Right renal cortex interstitium (tissue), 3 donors: Measurements from ENCODE around the gene ATG9B. TPM values are rescaled to one million over a fixed set of nuclear protein-coding genes. Genes with fewer than 3 reads are reported as not detected.

Experiments
- DNase-seq, 3 donors: peaks; one replicate each; pipeline ENCODE4 v3.0.0-alpha.2; 2013; ENCODE audit warnings: low read depth in 3 of 3, low spot score in 2 of 3
- polyA plus RNA-seq, 3 donors: library from polyadenylated mRNA; unstranded; fragments of 120-200 nt; gene quantifications; one replicate each; pipeline ENCODE4 v1.2.1, GENCODE V29; 2013; ENCODE audit not compliant: insufficient read length in 3 of 3

ATG9B gene, protein sequence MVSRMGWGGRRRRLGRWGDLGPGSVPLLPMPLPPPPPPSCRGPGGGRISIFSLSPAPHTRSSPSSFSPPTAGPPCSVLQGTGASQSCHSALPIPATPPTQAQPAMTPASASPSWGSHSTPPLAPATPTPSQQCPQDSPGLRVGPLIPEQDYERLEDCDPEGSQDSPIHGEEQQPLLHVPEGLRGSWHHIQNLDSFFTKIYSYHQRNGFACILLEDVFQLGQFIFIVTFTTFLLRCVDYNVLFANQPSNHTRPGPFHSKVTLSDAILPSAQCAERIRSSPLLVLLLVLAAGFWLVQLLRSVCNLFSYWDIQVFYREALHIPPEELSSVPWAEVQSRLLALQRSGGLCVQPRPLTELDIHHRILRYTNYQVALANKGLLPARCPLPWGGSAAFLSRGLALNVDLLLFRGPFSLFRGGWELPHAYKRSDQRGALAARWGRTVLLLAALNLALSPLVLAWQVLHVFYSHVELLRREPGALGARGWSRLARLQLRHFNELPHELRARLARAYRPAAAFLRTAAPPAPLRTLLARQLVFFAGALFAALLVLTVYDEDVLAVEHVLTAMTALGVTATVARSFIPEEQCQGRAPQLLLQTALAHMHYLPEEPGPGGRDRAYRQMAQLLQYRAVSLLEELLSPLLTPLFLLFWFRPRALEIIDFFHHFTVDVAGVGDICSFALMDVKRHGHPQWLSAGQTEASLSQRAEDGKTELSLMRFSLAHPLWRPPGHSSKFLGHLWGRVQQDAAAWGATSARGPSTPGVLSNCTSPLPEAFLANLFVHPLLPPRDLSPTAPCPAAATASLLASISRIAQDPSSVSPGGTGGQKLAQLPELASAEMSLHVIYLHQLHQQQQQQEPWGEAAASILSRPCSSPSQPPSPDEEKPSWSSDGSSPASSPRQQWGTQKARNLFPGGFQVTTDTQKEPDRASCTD
- 1 to 10 TPM in 2 of 3 donors, under 1 TPM in 1; 0.99 to 2.3 (median 2.2) TPM for polyA plus RNA-seq

DNA sequence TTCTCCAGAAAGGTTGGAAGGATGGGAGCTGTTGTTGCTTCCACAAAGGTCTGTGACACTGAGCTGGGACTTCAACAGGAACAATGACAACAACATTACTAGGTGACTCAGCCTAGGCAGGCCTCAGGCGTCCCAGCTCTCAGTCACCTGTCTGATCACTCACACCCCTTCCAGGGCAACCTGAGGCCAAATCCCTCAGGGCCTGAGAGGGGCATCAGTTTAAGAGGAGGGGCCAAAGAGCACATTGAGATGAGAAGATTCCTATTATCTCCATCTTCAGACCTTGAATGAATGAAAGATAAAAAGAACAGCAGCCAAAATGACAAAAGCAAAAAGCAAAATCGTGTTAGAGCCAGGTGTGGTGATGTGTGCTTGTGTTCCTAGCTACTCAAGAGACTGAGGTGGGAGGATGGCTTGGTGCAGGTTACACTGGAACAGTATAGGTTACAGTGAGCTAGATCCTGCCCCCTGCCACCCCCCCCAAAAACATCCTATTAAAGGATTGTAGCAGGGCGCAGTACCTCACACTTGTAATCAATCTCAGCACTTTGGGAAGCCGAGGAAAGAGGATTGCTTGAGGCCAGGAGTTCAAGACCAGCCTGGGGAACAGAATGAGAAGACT, at the start of gene ATG9B:
Gene ATG9B, minus strand, starts transcription at position 60 of the 622 bp plus-strand sequence. CDS start 71 bp downstream, outside the sequence.
- no peak for DNase-seq

DNA sequence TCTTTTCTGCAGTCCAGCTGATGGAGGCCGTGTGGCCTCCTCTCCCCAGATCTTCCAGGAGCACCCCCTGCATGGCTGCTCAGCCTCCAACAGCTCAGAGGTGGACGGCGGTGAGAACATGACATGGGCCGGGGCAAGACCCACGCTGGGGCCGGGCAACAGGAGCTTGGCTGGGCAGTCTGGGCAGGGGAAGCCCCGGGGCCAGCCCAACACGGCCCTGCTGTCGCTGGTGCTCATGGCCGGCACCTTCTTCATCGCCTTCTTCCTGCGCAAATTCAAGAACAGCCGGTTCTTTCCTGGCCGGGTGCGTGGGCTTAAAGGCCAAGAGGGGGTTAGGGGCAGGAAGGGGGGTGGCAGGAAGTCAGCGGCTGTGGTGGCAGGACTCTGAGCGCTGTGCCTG, 49.7 kb upstream of the ATG9B start:
- no peak for DNase-seq

DNA sequence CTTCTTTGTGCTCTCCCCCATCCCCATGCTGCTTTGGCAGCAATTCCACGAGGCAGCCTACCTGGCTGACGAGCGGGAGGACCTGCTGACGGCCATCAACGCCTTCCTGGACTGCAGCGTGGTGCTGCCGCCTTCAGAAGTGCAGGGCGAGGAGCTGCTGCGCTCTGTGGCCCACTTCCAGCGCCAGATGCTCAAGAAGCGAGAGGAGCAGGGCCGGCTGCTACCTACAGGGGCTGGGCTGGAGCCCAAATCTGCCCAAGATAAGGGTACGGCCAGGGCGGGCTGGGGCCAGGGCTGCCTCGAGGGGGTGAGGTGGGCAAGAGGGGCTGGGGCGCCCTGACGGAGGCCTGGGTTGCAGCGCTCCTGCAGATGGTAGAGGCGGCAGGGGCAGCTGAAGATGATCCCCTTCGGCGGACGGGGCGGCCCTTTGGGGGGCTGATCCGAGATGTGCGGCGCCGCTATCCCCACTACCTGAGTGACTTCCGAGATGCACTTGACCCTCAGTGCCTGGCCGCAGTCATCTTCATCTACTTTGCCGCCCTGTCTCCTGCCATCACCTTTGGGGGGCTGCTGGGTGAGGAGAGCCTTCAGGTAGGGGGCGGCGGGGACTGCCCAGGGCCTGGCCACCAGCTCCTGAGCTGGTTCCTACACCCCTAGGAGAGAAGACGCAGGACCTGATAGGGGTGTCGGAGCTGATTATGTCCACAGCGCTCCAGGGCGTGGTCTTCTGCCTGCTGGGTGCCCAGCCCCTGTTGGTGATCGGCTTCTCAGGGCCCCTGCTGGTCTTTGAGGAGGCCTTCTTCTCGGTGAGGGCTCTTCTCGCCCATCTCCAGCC, 47.0 kb upstream of the ATG9B start:
- DNase-seq = no peak

DNA sequence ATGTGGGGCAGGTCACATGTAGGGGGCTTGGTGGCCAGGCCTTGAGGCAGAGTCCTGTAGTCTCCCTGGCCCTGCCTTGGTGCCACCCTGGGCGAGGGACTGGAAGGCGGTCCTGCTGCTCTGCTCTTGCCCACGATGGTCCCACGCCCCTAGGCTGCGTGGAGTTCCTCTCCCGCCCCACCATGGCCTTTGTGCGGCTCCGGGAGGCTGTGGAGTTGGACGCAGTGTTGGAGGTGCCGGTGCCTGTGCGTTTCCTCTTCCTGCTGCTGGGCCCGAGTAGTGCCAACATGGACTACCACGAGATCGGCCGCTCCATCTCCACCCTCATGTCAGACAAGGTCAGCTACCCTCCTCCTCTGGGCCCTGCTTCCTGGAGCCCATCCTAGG, 46.3 kb upstream of the ATG9B start:
- DNase-seq = no peak

DNA sequence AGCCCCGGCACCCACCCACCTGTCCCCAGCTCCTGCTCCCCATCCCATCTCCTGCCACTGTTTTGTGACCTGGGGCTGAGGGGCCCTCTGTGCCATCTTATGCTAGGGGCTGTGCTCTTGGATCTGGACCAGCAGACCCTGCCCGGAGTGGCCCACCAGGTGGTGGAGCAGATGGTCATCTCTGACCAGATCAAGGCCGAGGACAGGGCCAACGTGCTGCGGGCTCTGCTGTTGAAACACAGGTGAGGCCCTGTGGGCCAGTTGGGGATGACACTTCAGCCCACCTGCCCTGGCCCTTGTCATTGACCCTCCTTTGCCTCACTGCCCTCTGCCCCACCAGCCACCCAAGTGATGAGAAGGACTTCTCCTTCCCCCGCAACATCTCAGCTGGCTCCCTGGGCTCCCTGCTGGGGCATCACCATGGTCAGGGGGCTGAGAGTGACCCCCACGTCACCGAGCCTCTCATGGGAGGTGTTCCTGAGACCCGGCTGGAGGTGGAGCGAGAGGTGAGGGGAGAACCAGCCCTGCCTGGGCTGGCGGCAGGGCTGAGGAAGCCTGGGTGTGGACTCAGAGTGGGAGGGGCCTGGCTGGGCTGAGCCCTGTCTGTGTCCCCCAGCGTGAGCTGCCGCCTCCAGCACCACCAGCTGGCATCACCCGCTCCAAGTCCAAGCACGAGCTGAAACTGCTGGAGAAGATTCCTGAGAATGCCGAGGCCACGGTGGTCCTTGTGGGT, 45.7 kb upstream of the ATG9B start:
- DNase-seq = no peak

DNA sequence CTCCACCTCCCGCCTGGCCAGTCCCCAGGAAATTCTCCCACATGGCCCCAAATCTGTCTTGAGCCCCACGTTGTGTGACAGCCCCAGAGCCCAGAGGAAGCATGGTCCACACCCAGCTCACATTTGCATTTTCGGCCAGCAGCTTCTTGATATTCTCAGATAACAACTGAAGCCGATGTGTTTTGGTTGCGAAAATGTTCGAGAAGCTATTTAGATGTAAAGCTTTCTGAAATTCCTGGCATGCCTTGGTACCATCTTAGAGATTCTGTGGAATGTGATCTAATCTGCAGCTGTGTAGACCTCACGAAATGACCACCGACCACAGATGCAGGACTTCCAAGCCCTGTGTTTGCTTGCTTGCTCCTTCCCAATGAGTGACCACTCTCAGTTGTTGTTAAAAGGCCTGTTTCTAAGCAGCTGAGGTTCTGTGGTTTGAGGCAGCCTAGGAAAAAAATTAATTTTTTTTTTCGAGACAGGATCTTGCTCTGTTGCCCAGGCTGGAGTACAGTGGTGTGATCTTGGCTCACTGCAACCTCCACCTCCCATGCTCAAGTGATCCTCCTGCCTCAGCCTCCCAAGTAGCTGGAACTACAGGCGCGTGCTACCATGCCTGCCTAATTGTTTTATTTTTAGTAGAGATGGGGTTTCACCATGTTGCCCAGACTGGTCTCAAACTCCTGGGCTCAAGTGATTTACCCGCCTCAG, 43.9 kb upstream of the ATG9B start:
- DNase-seq = no peak

DNA sequence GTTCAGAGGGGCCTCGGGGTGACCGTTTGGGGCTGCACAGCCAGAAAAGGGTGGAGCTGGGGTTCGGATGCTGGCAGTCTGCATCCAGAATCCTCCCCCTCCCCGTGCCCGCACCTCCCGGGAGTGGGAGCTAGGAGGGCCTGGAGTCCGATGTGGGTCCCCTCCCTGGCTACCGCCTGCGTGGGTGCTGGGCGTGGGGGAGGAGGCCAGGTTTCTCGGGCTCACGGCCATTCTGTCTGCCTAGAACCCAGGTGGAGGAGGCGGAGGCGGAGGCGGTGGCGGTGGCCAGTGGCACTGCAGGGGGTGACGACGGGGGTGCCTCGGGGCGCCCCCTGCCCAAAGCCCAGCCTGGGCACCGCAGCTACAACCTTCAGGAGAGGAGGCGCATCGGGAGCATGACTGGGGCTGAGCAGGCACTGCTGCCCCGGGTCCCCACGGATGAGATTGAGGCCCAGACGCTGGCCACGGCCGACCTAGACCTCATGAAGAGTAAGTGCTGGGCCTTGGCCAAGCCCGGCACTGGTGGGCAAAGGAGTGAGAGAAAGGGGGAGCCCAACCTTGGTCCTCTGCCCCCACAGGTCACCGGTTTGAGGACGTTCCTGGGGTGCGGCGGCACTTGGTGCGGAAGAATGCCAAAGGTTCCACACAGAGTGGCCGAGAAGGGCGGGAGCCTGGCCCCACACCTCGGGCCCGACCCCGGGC, 42.1 kb upstream of the ATG9B start:
- DNase-seq = no peak

DNA sequence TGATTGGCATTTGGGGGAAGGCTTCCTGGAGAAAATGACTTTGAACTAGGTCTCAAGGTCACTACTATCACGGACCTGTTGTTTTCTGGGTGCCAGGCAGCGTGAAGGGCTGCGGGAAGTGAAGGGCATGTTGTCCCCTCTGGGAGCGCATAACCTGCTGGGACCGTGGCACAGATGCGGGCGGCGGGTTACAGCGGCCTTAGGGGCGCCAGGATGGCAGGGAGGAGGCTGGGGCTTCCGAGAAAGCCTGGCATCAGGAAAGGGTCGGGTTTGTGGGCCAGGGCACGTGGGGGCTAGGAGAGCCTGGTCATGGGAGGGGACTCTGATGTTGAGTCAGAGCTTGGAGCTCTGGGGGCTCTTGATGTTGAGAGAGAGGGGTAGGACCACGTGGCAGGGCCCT, 41.2 kb upstream of the ATG9B start:
- DNase-seq = no peak

DNA sequence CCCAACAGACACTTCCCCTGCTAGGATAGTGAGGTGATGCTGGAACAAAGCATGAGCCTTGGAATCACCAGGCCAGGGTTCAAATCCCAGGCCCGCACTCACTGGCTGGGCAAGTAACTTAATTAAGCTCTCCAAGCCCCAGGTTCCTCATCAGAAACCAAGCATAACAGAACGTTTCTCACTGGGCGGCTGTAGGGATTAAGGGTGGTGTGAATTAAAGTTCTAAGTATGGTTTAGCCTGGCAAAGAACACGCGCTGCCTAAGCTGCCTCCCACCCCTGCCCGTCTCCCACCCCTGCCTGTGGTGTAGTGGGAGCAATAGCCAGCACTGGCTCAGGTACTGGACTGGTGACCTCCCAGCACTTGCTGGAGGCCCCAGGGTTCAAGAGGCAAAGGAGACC, 40.7 kb upstream of the ATG9B start:
- DNase-seq = no peak

DNA sequence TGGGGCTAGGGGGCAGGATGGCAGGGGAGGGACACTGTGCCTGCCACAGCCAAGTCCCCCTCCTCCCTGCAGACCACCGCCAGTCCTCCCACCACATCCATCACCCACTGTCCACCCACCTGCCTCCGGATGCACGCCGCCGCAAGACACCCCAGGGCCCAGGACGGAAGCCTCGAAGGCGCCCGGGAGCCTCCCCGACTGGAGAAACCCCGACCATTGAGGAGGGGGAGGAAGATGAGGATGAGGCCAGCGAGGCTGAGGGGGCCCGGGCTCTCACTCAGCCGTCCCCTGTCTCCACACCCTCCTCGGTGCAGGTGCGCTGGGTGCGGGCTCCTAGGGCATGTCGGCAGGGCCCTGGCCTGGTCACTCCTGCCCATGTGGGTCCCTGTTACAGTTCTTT, 40.2 kb upstream of the ATG9B start:
- no peak for DNase-seq

DNA sequence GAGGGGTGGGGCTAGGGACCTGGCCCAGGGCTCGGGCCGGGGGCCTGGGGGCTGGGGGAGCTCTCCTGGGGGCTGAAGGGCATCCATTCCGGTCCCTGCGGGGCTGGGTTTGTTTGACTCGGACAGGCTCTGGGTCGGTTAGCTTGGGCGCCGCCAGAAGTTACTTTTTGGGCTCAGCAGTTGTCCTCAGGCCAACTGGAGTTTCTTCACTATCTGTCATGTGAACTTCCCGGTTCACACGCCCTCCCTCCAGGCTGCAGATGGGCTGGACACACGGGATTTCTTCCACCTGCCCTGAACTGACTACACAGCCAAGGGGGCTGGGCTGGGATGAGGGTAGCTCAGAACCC, 38.9 kb upstream of the ATG9B start:
- no peak for DNase-seq

DNA sequence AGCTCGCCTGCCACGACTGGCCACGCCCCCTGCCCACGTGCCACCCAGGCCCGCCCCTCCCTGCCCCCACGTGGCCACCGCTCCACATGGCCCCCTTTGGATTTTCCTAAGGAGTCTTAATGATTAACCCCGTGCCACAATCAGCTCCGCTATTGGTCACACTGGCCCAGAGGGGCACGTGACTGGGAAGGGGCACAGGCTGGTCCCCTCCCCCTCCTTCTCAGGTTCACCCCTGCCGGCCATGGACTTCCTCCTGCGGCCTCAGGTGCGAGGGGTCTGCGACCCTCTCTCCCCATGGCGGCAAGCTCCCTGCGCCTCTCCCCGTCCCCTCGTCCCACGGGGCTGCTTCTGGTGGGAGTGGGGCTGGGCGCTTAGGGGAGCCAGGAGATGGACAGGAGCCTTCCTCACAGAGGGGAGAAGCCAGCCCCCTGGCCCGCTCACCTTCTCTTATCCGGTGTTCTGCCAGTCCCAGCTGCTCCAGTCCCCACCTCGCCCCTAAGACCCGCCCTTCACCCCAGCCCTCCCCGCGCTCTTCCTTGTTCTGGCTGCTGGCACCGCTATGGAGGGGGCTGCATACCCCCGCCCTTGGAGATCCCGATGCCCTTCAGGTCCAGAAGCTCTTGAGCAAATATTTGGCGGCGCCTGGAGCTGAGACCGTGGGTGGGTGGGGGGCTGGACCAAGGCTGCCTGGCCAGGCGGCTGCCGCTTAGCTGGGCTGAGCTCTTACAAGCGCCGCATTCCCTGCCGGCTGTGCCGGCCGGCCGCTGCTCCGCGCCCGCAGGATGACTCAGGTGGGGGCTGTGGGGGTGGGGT, 38.3 kb upstream of the ATG9B start:
- DNase-seq = no peak

DNA sequence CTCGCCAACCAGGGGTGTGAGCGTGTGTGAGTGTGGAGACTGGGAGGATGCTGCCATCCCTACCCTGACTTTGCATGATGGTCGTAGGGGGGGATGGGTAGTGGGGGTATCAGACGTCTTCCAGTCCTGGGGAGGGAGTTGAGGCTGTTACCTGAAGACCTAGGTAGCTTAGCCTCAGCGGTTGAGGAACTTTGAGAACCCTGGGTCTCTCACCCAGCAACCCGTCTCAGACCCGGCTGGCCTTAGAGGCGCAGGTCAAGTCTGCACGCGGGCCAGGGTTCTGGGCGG, 37.8 kb upstream of the ATG9B start:
- DNase-seq = no peak

DNA sequence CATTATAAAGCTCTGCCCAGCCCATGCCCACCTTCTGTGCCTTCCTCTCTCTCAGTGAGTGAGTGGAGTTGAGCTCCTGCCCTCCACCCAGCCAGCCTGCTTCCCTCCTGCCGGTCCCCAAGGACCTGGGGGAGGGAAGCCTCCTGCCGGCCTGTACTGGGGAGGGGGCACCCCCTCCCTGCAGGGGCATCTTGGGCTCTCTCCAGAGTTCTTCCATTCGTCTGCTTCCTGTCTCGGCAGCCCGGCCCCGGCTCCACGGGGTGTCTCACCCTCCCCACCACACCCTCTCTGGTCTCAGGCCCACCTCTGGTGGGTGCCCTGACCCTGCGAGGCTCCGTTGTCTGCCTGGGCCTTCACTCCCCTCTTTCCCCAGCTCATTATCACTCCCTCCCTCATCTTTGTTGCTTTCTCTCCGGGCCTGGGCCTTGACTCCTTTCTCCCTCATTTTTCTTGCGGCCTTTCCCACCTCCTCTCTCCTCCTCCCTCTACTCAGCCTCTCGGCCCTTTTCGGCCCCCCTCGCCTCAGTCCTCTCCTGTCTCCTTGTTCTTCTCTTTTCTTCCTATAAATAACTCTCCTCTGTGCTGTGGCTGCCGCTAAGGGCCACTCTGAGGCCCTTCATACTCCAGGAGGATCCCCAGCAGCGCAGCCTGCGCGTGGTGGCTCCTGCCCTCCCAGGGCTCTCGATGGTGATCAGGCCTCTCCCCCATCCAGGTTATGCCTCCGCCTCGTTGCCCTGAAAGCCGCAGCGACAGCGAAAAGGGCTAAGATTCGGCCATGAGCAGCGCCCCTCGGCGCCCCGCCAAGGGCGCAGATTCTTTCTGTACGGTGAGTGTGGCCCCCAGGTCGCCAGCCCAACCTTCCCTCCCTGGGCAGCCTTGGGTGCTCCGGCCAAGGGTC, 37.2 kb upstream of the ATG9B start:
- DNase-seq = no peak

DNA sequence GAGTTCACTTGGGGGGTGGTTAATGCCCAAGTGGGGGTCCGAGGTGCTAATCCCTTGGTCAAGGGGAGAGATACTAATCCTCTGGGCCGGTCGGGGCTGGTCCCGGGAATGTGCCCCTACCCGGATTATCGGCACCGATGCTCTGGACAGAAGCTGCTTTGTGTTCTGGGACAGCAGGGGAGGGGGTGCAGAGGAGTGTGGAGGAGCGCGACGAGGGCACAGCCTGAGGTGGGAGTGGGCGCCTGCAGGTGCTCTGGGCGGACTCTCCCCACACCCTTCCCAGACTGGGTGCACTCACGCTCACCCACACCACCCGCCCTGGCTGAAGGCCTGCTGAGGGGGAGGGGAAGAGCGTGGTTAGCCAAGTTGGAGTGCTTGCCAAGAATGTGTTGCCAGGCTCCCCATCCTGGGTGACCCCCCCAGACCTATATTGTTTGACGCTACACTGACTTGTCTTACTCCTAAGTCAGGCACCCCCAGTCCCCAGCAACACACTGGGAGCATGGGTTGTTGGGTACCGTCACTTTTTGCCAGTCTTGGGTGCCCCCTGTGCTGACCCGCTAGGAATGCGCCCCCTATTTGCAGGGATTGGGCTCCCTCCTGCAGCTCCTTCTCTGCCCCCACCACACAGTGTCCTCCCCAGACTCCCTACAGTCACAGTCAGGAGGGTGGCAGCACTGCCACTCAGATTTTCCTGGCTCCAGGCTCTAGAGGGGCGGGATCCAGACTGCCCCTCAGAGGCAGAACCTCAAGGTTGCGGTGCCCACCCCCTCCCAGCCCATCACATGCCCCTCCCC, 36.3 kb upstream of the ATG9B start:
- no peak for DNase-seq

DNA sequence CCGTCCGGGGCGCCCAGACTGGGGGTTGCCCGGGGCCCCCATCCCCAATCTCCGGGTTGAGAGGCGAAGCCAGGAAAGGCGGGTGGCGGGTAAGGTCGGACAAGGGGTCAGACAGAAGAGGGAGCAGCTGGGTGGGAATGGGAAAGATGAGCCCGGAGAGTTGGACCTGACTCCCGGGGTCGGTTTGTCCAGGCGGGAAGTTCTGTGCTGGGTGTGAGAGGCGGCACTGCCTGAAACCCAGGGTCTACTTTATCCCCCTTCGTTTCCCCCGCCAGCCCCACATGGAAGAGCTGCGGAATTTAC, 35.8 kb upstream of the ATG9B start:
- DNase-seq = no peak
